ENCODE data around the gene ZNF236. TPM values are rescaled to one million over a fixed set of nuclear protein-coding genes. Genes with fewer than 3 reads are reported as not detected.

ZNF236 gene
- total and polyA plus RNA-seq, 10 of the 15 experiments (the other 5 are each of a cell fraction or from before 2014, with no cell fraction given) = 1.0 to 14.4 (median 5.9) TPM

DNA sequence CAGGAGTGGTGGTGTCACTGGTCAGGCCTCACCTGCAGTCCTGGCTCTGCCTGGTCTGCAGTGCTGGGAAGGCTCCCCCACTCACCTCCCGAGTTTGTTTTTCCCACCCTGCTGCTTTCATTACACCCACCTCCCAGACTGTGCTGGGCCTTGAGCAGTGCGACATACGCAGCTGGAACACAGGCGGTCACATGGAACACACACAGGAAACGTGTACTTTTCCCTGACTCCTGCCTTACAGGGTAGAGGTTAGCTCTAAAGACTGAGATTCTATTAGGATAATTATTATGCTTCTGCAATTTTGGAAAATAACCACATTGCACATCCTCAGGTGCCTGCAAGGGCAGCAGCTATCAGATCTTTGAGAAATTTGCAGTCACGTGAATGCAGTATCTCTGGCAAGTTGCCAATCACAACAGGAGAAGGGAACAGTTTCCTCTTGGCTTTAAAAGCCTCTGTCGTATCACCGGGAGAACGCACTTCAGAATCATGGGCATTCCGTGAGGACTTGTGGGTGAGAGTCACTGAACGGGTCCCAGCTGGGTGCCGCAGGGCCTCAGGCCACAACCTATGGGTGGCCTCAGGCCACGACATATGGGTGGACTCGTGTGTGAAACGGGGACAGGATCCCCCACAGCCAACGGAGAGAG lies 136.5 kb downstream of the ZNF236 start (continued):
- TF ChIP-seq RCOR1 (conservative IDR thresholded peaks at IDR 0.05; ENCODE audit: low read depth, low read length) (no peak), NBN (IDR thresholded peaks at IDR 0.05) (no peak), KLF5 (IDR thresholded peaks at IDR 0.05; ENCODE audit: partially characterized antibody) (no peak)
- TF ChIP-seq, protein P1, sequence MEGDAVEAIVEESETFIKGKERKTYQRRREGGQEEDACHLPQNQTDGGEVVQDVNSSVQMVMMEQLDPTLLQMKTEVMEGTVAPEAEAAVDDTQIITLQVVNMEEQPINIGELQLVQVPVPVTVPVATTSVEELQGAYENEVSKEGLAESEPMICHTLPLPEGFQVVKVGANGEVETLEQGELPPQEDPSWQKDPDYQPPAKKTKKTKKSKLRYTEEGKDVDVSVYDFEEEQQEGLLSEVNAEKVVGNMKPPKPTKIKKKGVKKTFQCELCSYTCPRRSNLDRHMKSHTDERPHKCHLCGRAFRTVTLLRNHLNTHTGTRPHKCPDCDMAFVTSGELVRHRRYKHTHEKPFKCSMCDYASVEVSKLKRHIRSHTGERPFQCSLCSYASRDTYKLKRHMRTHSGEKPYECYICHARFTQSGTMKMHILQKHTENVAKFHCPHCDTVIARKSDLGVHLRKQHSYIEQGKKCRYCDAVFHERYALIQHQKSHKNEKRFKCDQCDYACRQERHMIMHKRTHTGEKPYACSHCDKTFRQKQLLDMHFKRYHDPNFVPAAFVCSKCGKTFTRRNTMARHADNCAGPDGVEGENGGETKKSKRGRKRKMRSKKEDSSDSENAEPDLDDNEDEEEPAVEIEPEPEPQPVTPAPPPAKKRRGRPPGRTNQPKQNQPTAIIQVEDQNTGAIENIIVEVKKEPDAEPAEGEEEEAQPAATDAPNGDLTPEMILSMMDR (IDR thresholded peaks at IDR 0.05 in 2 of 3, conservative IDR thresholded peaks at IDR 0.05 in 1 of 3; ENCODE audit: control insufficient read depth in 2 of 3, extremely low read depth in 1 of 3, insufficient read depth in 1 of 3, low read depth in 3 of 3, low read length in 3 of 3) = no peak

DNA sequence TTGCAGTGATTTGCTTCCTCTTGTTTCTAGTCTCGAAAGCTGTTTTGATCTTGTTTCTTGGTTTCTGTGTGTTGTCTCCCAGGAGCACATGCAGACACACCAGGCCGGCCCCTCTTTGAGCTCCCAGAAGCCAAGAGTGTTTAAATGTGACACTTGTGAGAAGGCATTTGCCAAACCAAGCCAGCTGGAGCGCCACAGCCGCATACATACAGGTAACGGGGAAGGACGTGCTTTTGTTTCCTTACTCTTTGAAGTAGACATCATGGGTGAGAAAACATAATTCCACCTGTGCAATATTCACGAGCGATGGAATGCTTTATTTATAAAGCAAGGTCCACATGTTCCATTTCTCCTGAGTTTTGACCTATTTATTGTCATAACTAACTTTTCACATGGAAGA lies 137.2 kb downstream of the ZNF236 start:
- 87% methylated on average over 8 of the region's 8 CpGs for WGBS (ENCODE audit: insufficient coverage, insufficient replicate concordance, low lambda C conversion rate, missing lambda C conversion rate)
- no peak for FAIRE-seq
- H3K27ac ChIP-seq (ENCODE audit: control insufficient read depth, insufficient read depth) = no peak overlapping the region
- SMC1A ChIA-PET (ENCODE audit: uncharacterized antibody, unreplicated experiment) = interaction anchor here (9.8 kb wide), 1 partner anchor 23 kb away, joined by 140 read pairs; no protein-coding TSS in a partner anchor
- no peak for DNase-seq (ENCODE audit: low read depth, low spot score)
- in situ Hi-C loops (cut with MboI) = no loop called here
- no peak overlapping the region for H3K4me2 ChIP-seq (ENCODE audit: control insufficient read depth, insufficient read depth)
- H3K9ac ChIP-seq (ENCODE audit: control insufficient read depth, insufficient read depth, low read length) = no peak overlapping the region
- RAD21 ChIA-PET (ENCODE audit: unreplicated experiment) = no interaction called here
- no peak for ATAC-seq
- no peaks in the 10 kb centered on the region for H3K27me3 ChIP-seq (replicated peaks in 1 of 2; ENCODE audit: control insufficient read depth in 2 of 2, insufficient read depth in 2 of 2, low read length in 1 of 2)
- no peaks in the 10 kb centered on the region for H3K9me3 ChIP-seq (replicated peaks; ENCODE audit: control insufficient read depth, insufficient read depth, low read length)
- H3K4me3 ChIP-seq = no peak overlapping the region
- no peaks in the 10 kb centered on the region for H4K20me1 ChIP-seq (ENCODE audit: control insufficient read depth, insufficient read depth)
- peaks cover 12 to 14% of the 10 kb centered on the region in 2 experiments; a peak in 3 of 4 replicates for H3K36me3 ChIP-seq (ENCODE audit: control insufficient read depth in 2 of 2, insufficient read depth in 2 of 2, low read length in 1 of 2)
- H3K79me2 ChIP-seq (ENCODE audit: control insufficient read depth, insufficient read depth, low read length) = no peaks in the 10 kb centered on the region
- intact Hi-C loops (cut with micrococcal nuclease; ENCODE audit: unreplicated experiment) = no loop called here
- CTCF ChIA-PET = interaction anchor here (0.6 to 15.3 kb wide), 2 partner anchors 21 to 523 kb away, joined by 3 to 208 read pairs; no protein-coding TSS in a partner anchor
- no peak overlapping the region for H2AFZ ChIP-seq (ENCODE audit: control insufficient read depth, low read depth, low read length)
- no TSS peak for BruUV-seq (replicated peaks)
- H3K4me1 ChIP-seq (ENCODE audit: control insufficient read depth, insufficient read depth, low read length) = peaks cover 8% of the 10 kb centered on the region
- POLR2A ChIA-PET = no interaction called here
- no peak for TF ChIP-seq NFXL1 (IDR thresholded peaks at IDR 0.05; ENCODE audit: borderline replicate concordance)
- TF ChIP-seq CEBPB (IDR thresholded peaks at IDR 0.05; ENCODE audit: borderline replicate concordance in 1 of 2, low read depth in 2 of 2, low read length in 2 of 2) = no peak
- no peak for TF ChIP-seq KLF5 (IDR thresholded peaks at IDR 0.05; ENCODE audit: partially characterized antibody)
- TF ChIP-seq KDM1A (IDR thresholded peaks at IDR 0.05; ENCODE audit: borderline replicate concordance) = no peak
- TF ChIP-seq NR2C2 (IDR thresholded peaks at IDR 0.05; ENCODE audit: borderline replicate concordance, control insufficient read depth, insufficient read length, low read depth) = no peak
- TF ChIP-seq, protein P2, sequence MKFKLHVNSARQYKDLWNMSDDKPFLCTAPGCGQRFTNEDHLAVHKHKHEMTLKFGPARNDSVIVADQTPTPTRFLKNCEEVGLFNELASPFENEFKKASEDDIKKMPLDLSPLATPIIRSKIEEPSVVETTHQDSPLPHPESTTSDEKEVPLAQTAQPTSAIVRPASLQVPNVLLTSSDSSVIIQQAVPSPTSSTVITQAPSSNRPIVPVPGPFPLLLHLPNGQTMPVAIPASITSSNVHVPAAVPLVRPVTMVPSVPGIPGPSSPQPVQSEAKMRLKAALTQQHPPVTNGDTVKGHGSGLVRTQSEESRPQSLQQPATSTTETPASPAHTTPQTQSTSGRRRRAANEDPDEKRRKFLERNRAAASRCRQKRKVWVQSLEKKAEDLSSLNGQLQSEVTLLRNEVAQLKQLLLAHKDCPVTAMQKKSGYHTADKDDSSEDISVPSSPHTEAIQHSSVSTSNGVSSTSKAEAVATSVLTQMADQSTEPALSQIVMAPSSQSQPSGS (IDR thresholded peaks at IDR 0.05; ENCODE audit: low read length) = no peak
- TF ChIP-seq CREM (IDR thresholded peaks at IDR 0.05; ENCODE audit: low read depth) = no peak
- TF ChIP-seq, protein P3, sequence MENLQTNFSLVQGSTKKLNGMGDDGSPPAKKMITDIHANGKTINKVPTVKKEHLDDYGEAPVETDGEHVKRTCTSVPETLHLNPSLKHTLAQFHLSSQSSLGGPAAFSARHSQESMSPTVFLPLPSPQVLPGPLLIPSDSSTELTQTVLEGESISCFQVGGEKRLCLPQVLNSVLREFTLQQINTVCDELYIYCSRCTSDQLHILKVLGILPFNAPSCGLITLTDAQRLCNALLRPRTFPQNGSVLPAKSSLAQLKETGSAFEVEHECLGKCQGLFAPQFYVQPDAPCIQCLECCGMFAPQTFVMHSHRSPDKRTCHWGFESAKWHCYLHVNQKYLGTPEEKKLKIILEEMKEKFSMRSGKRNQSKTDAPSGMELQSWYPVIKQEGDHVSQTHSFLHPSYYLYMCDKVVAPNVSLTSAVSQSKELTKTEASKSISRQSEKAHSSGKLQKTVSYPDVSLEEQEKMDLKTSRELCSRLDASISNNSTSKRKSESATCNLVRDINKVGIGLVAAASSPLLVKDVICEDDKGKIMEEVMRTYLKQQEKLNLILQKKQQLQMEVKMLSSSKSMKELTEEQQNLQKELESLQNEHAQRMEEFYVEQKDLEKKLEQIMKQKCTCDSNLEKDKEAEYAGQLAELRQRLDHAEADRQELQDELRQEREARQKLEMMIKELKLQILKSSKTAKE (IDR thresholded peaks at IDR 0.05; ENCODE audit: low read depth, poor library complexity, severe bottlenecking) = no peak
- no peak for TF ChIP-seq ZNF207 (IDR thresholded peaks at IDR 0.05; ENCODE audit: borderline replicate concordance)
- TF ChIP-seq YY1 (IDR thresholded peaks at IDR 0.05; ENCODE audit: low read depth, low read length) = no peak
- no peak for TF ChIP-seq FOXM1 (IDR thresholded peaks at IDR 0.05; ENCODE audit: low read depth, low read length)
- TF ChIP-seq, protein P4, sequence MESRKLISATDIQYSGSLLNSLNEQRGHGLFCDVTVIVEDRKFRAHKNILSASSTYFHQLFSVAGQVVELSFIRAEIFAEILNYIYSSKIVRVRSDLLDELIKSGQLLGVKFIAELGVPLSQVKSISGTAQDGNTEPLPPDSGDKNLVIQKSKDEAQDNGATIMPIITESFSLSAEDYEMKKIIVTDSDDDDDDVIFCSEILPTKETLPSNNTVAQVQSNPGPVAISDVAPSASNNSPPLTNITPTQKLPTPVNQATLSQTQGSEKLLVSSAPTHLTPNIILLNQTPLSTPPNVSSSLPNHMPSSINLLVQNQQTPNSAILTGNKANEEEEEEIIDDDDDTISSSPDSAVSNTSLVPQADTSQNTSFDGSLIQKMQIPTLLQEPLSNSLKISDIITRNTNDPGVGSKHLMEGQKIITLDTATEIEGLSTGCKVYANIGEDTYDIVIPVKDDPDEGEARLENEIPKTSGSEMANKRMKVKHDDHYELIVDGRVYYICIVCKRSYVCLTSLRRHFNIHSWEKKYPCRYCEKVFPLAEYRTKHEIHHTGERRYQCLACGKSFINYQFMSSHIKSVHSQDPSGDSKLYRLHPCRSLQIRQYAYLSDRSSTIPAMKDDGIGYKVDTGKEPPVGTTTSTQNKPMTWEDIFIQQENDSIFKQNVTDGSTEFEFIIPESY (IDR thresholded peaks at IDR 0.05) = no peak
